ENCODE data around the gene DHH.

- no peak for TF ChIP-seq CTCF (conservative IDR thresholded peaks at IDR 0.05; ENCODE audit: low read length)
- no peak for TF ChIP-seq EZH2phosphoT487 (IDR thresholded peaks at IDR 0.05; ENCODE audit: borderline replicate concordance, low read depth, low read length)
Measured at GRCh38 chr12:49037111-49037946, 57.3 kb downstream of the DHH start.
